RKO (cell line): ENCODE data around the gene ATPAF1.

ENCODE experiments used
- DNase-seq: peaks from one replicate; pipeline ENCODE4 v3.0.0-alpha.2; 2016; ENCODE audit warnings: low spot score

Gene ATPAF1

DNA sequence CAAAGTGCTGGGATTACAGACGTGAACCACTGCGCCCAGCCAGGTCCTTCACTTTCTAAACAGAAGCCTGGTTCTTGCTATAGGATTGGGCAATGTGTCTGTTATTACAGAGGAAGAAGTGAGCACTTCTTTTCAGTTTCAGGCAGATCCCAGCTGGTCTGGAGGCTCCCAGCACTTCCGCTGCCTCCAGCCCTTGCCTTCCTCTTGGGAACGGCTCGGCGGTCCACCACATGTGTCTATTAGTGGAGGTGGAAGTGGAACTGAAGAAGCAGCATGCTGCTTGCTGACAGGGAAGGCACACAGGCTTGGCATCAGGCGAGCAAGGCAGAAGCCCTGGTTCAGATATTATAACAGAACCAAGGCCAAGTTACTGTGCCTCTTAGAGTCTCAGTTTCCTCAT lies 81.1 kb downstream of the ATPAF1 start:
- DNase-seq, result no peak

DNA sequence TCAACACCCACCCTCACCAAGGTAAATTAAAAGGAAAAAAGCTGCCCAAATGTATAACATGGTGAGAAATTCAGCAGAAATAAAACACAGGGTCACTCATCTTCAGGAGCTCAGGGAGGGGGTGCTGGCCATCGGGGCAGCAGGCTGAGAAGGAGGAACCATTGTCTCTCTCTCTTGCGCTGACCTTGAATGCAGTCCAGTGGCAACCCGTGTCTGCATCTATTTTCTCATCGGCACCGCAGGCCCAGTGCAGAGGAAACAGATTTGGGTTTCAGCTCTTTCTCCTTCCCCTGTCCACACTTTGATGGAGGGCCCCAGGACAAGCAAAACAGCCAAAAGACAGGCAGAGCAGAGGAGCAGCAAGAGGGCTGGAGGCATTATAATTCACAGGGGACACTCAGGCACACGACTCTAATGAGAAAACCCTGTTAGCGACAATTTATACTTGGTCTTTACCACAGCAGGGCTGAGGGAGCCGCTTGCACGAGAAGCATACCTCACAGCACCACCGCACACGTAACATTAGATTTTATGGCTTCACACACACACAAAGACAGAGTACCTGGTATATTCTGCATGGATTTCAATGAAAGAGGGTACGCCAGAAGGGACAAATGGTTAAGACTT lies 82.7 kb downstream of the ATPAF1 start:
- no peak for DNase-seq

DNA sequence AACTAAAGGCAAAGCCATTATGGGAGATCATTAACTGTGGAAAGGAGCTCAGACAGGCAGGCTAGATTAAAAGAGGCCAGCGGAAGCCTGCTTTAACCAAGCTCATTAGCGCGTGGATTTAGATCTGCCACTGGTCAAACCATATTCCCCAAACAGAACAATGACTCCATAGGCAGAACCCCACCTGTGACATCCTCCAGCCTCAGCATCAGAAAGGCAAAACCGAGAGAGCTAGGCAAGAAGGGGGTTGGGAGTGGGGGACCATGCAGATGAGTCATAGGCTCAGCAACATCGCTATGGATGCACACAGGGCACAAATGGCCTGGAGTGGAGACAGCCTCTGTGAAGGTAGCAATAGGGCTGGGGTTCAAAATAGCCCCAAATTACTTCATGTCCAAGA lies 84.7 kb downstream of the ATPAF1 start:
- DNase-seq, result no peak

DNA sequence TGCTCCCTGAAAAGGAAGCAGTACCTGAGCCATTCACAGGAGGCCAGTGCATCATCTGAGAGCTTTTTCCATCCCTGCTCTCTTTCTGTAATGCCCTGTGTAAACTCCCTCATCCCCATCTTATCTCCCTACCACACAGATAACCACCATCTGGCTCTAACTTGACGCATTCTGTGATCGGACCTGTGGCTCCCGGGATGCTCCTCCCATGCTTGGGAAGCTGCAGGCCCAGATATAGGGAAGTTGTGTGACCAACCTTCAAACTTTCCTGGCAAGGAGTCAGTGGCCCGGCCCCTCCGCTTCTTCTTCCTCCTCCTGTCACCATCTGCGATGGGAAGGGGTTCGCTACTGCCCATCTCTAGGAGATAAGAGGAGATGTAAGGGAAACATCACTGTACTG lies 85.2 kb downstream of the ATPAF1 start:
- no peak for DNase-seq
